ENCODE measurements around the gene ATRIP. TPM values are rescaled to one million over a fixed set of nuclear protein-coding genes. Genes with fewer than 3 reads are reported as not detected.

The ATRIP gene
- total and polyA plus RNA-seq, 7 donors: 1.8 to 9.4 (median 5.1) TPM

DNA sequence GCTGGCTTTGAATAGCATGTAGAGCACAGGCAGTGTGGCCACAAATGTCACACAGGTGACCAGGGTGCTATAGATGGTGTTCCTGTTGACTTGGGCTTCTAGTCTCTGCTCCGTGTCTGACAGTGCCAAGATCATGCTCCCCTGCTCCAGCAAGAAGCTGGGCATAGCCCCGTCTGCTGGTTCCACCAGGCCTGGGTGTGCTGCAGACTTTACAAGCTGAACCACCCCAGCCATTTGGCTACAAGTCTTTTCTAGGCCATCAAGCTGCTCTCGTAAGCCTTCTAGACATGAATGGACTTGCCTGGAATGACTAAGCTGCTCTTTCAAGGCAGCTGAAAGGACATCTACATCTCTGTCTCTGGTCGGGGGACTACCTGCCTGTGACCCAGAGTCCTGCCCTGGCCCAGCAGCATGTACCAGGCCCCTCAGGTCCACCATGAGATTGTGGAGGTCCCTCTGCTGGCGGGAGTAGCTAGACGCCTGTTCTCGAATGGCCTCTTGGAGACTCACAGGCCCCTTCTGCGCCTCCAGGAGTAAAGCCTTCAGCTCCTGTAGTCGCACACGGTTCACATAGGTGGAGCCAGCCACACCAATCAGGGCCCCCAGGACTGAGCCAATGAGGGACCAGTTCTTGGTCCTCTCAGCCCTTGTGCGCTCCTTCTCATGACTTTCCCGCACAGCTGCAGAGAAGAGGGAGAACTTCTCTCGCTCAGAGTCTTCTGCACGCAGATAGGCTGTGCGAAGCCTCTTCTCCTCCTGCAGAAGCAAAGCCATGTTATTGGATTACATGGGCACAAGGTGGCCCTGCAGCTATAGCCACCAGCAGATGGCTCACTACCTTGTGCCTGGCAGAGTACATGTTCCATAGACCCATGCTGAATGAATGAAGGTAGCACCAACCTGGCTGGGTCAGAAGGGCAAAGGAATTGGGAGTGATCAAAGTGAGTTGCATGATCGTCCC is 13.8 kb upstream of the ATRIP start:
- H3K4me3 ChIP-seq: no peak overlapping the region
- DNase-seq: peak; percentile 59
- peaks cover 0 to 46% (median 33%) of the 10 kb centered on the region in 4 donors for H3K4me1 ChIP-seq
- H3K27me3 ChIP-seq: no peaks in the 10 kb centered on the region
- H3K36me3 ChIP-seq: peaks cover 0 to 19% (median 6%) of the 10 kb centered on the region in 4 donors
- WGBS, 2 donors: 84 to 88% methylated on average over 16 of the region's 16 CpGs
- H3K9me3 ChIP-seq: no peaks in the 10 kb centered on the region
- no peak for TF ChIP-seq POLR2A (IDR thresholded peaks at IDR 0.05)
- no peak for TF ChIP-seq POLR2AphosphoS5 (IDR thresholded peaks at IDR 0.05)
- TF ChIP-seq, protein P1, sequence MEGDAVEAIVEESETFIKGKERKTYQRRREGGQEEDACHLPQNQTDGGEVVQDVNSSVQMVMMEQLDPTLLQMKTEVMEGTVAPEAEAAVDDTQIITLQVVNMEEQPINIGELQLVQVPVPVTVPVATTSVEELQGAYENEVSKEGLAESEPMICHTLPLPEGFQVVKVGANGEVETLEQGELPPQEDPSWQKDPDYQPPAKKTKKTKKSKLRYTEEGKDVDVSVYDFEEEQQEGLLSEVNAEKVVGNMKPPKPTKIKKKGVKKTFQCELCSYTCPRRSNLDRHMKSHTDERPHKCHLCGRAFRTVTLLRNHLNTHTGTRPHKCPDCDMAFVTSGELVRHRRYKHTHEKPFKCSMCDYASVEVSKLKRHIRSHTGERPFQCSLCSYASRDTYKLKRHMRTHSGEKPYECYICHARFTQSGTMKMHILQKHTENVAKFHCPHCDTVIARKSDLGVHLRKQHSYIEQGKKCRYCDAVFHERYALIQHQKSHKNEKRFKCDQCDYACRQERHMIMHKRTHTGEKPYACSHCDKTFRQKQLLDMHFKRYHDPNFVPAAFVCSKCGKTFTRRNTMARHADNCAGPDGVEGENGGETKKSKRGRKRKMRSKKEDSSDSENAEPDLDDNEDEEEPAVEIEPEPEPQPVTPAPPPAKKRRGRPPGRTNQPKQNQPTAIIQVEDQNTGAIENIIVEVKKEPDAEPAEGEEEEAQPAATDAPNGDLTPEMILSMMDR (IDR thresholded peaks at IDR 0.05): no peak
- TF ChIP-seq EP300 (IDR thresholded peaks at IDR 0.05): no peak
- H3K27ac ChIP-seq: peak overlapping the region; percentile 68 to 96 (median 93)
- intact Hi-C loops (cut with DNase I): loop anchor here (10.0 kb wide), 1 partner anchor 238 kb away; no protein-coding TSS in a partner anchor

DNA sequence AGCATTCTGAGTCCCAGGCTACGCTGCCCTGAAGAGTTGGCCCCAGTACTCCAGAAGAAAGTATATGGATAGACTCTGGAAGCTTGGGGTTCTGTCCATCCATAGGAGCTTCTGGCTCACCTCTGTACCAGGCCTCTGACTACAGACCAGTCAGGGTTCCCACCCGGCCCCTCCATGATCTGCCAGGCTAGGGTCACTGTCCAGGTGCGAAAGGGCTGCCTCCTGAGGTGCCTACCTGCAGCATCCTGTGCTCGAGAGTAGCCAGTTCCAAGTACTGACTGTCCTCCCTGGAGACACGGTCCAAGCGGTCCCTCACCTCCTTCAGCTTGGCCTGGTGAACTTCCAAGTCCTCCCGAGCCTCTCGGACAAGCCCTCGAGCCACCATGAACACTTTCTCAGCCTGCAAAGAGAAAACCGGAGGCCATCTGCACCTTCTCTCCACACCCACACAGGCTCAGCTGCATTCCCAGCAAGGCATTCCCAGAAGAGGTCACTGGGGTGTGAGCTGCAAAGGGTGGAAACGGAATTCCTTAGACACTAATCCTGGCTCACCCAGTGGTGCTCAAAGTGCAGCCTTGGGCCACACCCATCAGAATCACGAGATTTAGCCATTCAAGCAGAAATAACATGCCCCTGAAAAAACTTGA is 12.9 kb upstream of the ATRIP start:
- Histone ChIP-seq H3K9me3 (no peaks in the 10 kb centered on the region), H3K36me3 (peaks cover 0 to 19% (median 6%) of the 10 kb centered on the region in 4 donors), H3K4me1 (peaks cover 0 to 37% (median 25%) of the 10 kb centered on the region in 4 donors), H3K27ac (peak overlapping the region; percentile 68 to 96 (median 93)), H3K4me3 (no peak overlapping the region), H3K27me3 (no peaks in the 10 kb centered on the region)
- TF ChIP-seq POLR2A (IDR thresholded peaks at IDR 0.05): no peak
- peak in 1 of 4 donors; percentile 22 for TF ChIP-seq POLR2AphosphoS5 (IDR thresholded peaks at IDR 0.05)
- intact Hi-C loops (cut with DNase I): loop anchor here (10.0 kb wide), 1 partner anchor 239 kb away; no protein-coding TSS in a partner anchor
- peak; percentile 80 for DNase-seq
- WGBS, 2 donors: 40 to 75% methylated on average over 12 of the region's 12 CpGs

DNA sequence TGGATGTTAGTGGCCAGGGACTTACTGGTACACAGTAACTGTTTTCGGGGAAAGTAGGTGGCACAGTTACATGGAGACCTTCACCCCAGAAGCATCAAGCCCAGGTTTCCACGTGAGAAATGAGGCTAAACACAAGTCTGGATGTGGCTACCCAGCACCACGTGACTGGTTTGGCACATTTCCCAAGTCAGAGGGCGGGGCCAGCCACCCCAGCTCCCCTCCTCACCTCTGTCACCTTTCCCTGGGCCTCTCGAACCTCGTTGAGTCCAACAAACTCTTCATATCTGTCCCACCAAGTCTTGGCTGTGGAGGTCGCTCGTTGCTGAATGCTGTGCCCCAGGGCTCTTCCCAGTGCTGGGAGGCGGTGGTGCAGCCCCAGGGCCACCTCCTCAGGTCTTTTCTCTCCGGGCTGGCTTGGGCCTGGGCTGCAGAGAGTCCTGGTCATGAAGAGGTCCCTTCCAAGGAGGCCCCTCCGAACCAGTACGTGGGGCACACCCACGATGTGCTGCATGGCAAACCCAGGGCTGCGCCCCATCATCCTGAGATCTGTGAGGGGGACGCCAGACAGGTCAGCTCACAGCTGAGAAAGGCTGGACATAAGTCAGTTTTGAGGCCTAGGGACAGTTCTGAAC is 11.8 kb upstream of the ATRIP start:
- Histone ChIP-seq H3K27me3 (no peaks in the 10 kb centered on the region), H3K4me3 (no peak overlapping the region), H3K27ac (peak overlapping the region; percentile 68 to 96 (median 93)), H3K9me3 (no peaks in the 10 kb centered on the region), H3K36me3 (peaks cover 0 to 19% (median 6%) of the 10 kb centered on the region in 4 donors), H3K4me1 (peaks cover 0 to 48% (median 29%) of the 10 kb centered on the region in 4 donors)
- intact Hi-C loops (cut with DNase I): loop anchor here (1.0 to 10.0 kb wide), 3 partner anchors 33 to 240 kb away; no protein-coding TSS in a partner anchor
- peak; percentile 61 for DNase-seq
- TF ChIP-seq POLR2A (IDR thresholded peaks at IDR 0.05): no peak
- TF ChIP-seq, protein P1 (IDR thresholded peaks at IDR 0.05): no peak
- no peak for TF ChIP-seq POLR2AphosphoS5 (IDR thresholded peaks at IDR 0.05)
- no peak for TF ChIP-seq EP300 (IDR thresholded peaks at IDR 0.05)
- WGBS, 2 donors: 58 to 72% methylated on average over 15 of the region's 15 CpGs

DNA sequence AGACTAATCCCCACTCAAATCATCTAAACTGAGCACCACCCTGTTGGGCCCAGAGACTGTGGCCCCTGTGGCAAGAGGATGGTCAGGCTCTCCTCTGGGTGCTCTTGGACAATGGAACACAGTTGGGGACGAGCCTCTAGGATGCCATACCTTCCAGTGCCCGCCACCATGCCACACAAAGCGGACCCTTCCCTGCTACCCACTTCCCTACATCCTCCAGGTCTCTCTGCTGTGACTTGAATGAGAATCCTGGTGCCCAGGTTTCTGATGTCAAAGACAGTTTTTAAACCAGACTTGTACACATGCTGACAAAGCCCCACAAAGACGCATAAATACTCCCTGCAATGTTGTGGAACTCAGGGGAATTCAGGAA is 11.3 kb upstream of the ATRIP start:
- peak overlapping the region; percentile 68 to 96 (median 93) for H3K27ac ChIP-seq
- no peaks in the 10 kb centered on the region for H3K9me3 ChIP-seq
- H3K4me1 ChIP-seq: peaks cover 0 to 44% (median 24%) of the 10 kb centered on the region in 4 donors
- no peaks in the 10 kb centered on the region for H3K27me3 ChIP-seq
- intact Hi-C loops (cut with DNase I): loop anchor here (1.0 to 10.0 kb wide), 3 partner anchors 34 to 240 kb away; no protein-coding TSS in a partner anchor
- no peak for TF ChIP-seq EP300 (IDR thresholded peaks at IDR 0.05)
- no peak for TF ChIP-seq POLR2A (IDR thresholded peaks at IDR 0.05)
- TF ChIP-seq, protein P1 (IDR thresholded peaks at IDR 0.05): no peak
- no peak for TF ChIP-seq POLR2AphosphoS5 (IDR thresholded peaks at IDR 0.05)
- WGBS, 2 donors: 91 to 94% methylated on average over 4 of the region's 4 CpGs
- peak; percentile 57 for DNase-seq
- H3K4me3 ChIP-seq: no peak overlapping the region
- H3K36me3 ChIP-seq: peaks cover 0 to 19% (median 6%) of the 10 kb centered on the region in 4 donors

Measured in sigmoid colon (tissue), 7 donors.